ENCODE data around the gene C2orf80. TPM values are rescaled to one million over a fixed set of nuclear protein-coding genes. Genes with fewer than 3 reads are reported as not detected.

The C2orf80 gene
- polyA plus RNA-seq, 1 donor from 2014 or later: 71.5 TPM

GRCh38 chr2:208195531-208195930 lies 5.7 kb upstream of the C2orf80 start:
- H3K9me3 ChIP-seq (ENCODE audit: low read length): no peaks in the 10 kb centered on the region
- H4K20me1 ChIP-seq (ENCODE audit: insufficient read depth): no peaks in the 10 kb centered on the region
- no peak overlapping the region for H3K4me3 ChIP-seq (ENCODE audit: low read length)
- TF ChIP-seq, protein P1, sequence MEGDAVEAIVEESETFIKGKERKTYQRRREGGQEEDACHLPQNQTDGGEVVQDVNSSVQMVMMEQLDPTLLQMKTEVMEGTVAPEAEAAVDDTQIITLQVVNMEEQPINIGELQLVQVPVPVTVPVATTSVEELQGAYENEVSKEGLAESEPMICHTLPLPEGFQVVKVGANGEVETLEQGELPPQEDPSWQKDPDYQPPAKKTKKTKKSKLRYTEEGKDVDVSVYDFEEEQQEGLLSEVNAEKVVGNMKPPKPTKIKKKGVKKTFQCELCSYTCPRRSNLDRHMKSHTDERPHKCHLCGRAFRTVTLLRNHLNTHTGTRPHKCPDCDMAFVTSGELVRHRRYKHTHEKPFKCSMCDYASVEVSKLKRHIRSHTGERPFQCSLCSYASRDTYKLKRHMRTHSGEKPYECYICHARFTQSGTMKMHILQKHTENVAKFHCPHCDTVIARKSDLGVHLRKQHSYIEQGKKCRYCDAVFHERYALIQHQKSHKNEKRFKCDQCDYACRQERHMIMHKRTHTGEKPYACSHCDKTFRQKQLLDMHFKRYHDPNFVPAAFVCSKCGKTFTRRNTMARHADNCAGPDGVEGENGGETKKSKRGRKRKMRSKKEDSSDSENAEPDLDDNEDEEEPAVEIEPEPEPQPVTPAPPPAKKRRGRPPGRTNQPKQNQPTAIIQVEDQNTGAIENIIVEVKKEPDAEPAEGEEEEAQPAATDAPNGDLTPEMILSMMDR (IDR thresholded peaks at IDR 0.05; ENCODE audit: poor library complexity, severe bottlenecking): no peak
- TF ChIP-seq SMC3 (conservative IDR thresholded peaks at IDR 0.05; ENCODE audit: poor library complexity) (no peak), EP300 (conservative IDR thresholded peaks at IDR 0.05; ENCODE audit: poor library complexity, severe bottlenecking) (no peak), POLR2AphosphoS5 (IDR thresholded peaks at IDR 0.05) (no peak), EZH2 (IDR thresholded peaks at IDR 0.05; ENCODE audit: borderline replicate concordance, insufficient read depth, low read length, poor library complexity, severe bottlenecking) (no peak), TAF1 (IDR thresholded peaks at IDR 0.05; ENCODE audit: low read depth) (no peak), MXI1 (conservative IDR thresholded peaks at IDR 0.05; ENCODE audit: poor library complexity, severe bottlenecking) (no peak), RAD21 (conservative IDR thresholded peaks at IDR 0.05) (no peak)
- TF ChIP-seq, protein P2, sequence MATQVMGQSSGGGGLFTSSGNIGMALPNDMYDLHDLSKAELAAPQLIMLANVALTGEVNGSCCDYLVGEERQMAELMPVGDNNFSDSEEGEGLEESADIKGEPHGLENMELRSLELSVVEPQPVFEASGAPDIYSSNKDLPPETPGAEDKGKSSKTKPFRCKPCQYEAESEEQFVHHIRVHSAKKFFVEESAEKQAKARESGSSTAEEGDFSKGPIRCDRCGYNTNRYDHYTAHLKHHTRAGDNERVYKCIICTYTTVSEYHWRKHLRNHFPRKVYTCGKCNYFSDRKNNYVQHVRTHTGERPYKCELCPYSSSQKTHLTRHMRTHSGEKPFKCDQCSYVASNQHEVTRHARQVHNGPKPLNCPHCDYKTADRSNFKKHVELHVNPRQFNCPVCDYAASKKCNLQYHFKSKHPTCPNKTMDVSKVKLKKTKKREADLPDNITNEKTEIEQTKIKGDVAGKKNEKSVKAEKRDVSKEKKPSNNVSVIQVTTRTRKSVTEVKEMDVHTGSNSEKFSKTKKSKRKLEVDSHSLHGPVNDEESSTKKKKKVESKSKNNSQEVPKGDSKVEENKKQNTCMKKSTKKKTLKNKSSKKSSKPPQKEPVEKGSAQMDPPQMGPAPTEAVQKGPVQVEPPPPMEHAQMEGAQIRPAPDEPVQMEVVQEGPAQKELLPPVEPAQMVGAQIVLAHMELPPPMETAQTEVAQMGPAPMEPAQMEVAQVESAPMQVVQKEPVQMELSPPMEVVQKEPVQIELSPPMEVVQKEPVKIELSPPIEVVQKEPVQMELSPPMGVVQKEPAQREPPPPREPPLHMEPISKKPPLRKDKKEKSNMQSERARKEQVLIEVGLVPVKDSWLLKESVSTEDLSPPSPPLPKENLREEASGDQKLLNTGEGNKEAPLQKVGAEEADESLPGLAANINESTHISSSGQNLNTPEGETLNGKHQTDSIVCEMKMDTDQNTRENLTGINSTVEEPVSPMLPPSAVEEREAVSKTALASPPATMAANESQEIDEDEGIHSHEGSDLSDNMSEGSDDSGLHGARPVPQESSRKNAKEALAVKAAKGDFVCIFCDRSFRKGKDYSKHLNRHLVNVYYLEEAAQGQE (IDR thresholded peaks at IDR 0.05; ENCODE audit: borderline replicate concordance): no peak
- H3K27me3 ChIP-seq (ENCODE audit: insufficient read depth, low read depth, low read length): no peaks in the 10 kb centered on the region
- H3F3A ChIP-seq (ENCODE audit: insufficient read depth, low read length, poor library complexity, severe bottlenecking): no peaks in the 10 kb centered on the region
- H3K79me2 ChIP-seq (replicated peaks; ENCODE audit: insufficient read depth, low read length): no peaks in the 10 kb centered on the region
- no peak overlapping the region for H3K4me2 ChIP-seq (ENCODE audit: low read length)
- no peak overlapping the region for H2AFZ ChIP-seq (ENCODE audit: low read depth, low read length)
- H3K36me3 ChIP-seq (ENCODE audit: insufficient read depth, low read length): no peaks in the 10 kb centered on the region
- H3K27ac ChIP-seq (ENCODE audit: low read length): no peak overlapping the region
- no peak overlapping the region for H3K9ac ChIP-seq (ENCODE audit: low read length)
- no peaks in the 10 kb centered on the region for H3K9me2 ChIP-seq (ENCODE audit: insufficient read depth, low read length)

DNA sequence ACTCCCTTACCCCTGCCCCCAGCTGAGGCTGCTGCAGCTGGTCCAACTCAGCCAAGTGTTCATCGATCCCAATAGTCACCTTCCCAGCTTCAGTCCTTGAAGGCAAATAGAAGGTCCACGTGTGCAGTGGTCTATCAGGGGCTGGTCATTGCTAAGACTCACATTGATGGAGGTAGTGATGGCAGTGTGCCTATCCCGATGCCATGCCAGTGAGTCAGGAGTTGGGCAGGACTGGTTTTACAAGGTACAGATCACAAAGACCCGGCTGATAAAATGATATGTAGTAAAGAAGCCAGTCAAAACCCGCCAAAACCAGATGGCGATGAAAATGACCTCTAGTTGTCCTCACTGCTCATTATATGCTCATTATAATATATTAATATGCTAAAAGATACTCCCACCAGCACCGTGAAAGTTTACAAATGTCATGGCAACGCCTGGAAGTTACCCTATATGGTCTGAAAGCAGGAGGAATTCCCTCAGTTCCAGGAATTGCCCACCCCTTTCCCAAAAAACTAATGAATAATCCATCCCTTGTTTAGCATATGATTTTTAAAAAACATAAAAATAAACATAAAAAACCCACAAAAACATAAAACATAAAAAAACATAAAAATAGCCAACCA lies 2.9 kb upstream of the C2orf80 start:
- H2AFZ ChIP-seq (ENCODE audit: low read depth, low read length): no peak overlapping the region
- TF ChIP-seq RAD21 (conservative IDR thresholded peaks at IDR 0.05) (no peak), TAF1 (IDR thresholded peaks at IDR 0.05; ENCODE audit: low read depth) (no peak), SMC3 (conservative IDR thresholded peaks at IDR 0.05; ENCODE audit: poor library complexity) (no peak), EP300 (conservative IDR thresholded peaks at IDR 0.05; ENCODE audit: poor library complexity, severe bottlenecking) (no peak), EZH2 (IDR thresholded peaks at IDR 0.05; ENCODE audit: borderline replicate concordance, insufficient read depth, low read length, poor library complexity, severe bottlenecking) (no peak), POLR2AphosphoS5 (IDR thresholded peaks at IDR 0.05) (no peak), MXI1 (conservative IDR thresholded peaks at IDR 0.05; ENCODE audit: poor library complexity, severe bottlenecking) (no peak)
- TF ChIP-seq, protein P1 (IDR thresholded peaks at IDR 0.05; ENCODE audit: poor library complexity, severe bottlenecking): no peak
- TF ChIP-seq, protein P2 (IDR thresholded peaks at IDR 0.05; ENCODE audit: borderline replicate concordance): no peak

More for the DNA sequence above, 2.9 kb upstream of the C2orf80 start:
- Histone ChIP-seq H4K20me1 (ENCODE audit: insufficient read depth) (no peaks in the 10 kb centered on the region), H3K36me3 (ENCODE audit: insufficient read depth, low read length) (no peaks in the 10 kb centered on the region), H3K9ac (ENCODE audit: low read length) (no peak overlapping the region), H3K9me2 (ENCODE audit: insufficient read depth, low read length) (no peaks in the 10 kb centered on the region), H3K9me3 (ENCODE audit: low read length) (no peaks in the 10 kb centered on the region), H3K4me2 (ENCODE audit: low read length) (no peak overlapping the region), H3K79me2 (replicated peaks; ENCODE audit: insufficient read depth, low read length) (no peaks in the 10 kb centered on the region), H3K27me3 (ENCODE audit: insufficient read depth, low read depth, low read length) (no peaks in the 10 kb centered on the region), H3K27ac (ENCODE audit: low read length) (no peak overlapping the region), H3F3A (ENCODE audit: insufficient read depth, low read length, poor library complexity, severe bottlenecking) (no peaks in the 10 kb centered on the region), H3K4me3 (ENCODE audit: low read length) (no peak overlapping the region)

Measured in neural cell (in vitro differentiated cells).